ENCODE results near the gene DPYSL5. TPM values are rescaled to one million over a fixed set of nuclear protein-coding genes. Genes with fewer than 3 reads are reported as not detected.

DPYSL5 gene
- polyA plus RNA-seq, 1 donor from 2014 or later: 111 TPM

DNA sequence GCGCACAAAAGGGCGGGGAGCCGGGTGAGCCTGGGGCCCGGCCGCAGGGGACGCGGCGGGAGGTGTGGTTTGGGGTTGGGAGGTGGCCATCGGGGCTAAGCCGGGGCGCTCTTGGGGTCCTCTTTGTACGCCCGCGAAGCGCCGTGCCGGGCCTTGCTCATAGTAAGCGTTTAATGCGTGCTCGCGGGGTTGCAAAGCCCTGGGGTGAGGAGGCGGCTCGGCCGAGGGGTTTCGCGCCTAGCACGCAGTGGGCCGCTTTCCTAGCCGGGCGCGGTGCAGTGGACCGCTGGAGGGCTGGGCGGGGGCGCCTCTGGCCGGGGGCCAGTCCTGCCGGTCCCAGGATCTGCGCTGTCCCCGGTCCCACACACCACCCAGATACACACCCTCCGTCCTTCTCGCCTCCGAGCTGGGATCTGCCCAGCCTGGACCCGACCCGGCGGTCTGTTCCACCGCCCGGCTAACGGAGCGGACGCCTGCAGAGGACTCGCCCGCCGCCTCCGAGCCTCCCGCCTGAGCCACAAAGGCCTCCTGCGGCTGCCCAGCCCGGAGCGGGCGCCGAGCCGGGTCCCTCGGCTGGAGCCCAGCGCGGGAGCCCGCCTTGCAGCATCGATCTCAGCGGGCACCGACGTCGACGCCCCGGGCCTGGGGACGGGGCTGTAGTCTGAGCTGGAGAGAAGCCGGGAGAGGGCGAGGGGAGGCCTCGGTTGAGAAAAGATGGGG is 564 bp downstream of the DPYSL5 start:
- Histone ChIP-seq H3K79me2 (replicated peaks; ENCODE audit: insufficient read depth, low read length) (peaks cover 55% of the 10 kb centered on the region), H3K27me3 (ENCODE audit: insufficient read depth, low read depth, low read length) (no peaks in the 10 kb centered on the region), H3F3A (ENCODE audit: insufficient read depth, low read length, poor library complexity, severe bottlenecking) (peaks cover 4% of the 10 kb centered on the region), H3K4me3 (ENCODE audit: low read length) (peak overlapping the region; percentile 99), H3K27ac (ENCODE audit: low read length) (peak overlapping the region; percentile 94), H3K4me2 (ENCODE audit: low read length) (peak overlapping the region; percentile 19), H2AFZ (ENCODE audit: low read depth, low read length) (peak overlapping the region; percentile 51), H3K36me3 (ENCODE audit: insufficient read depth, low read length) (no peaks in the 10 kb centered on the region), H4K20me1 (ENCODE audit: insufficient read depth) (peaks cover 15% of the 10 kb centered on the region), H3K9ac (ENCODE audit: low read length) (peak overlapping the region; percentile 97), H3K9me2 (ENCODE audit: insufficient read depth, low read length) (no peaks in the 10 kb centered on the region), H3K9me3 (ENCODE audit: low read length) (no peaks in the 10 kb centered on the region)
- TF ChIP-seq MXI1 (conservative IDR thresholded peaks at IDR 0.05; ENCODE audit: poor library complexity, severe bottlenecking) (peak; percentile 16), EP300 (conservative IDR thresholded peaks at IDR 0.05; ENCODE audit: poor library complexity, severe bottlenecking) (no peak), EZH2 (IDR thresholded peaks at IDR 0.05; ENCODE audit: borderline replicate concordance, insufficient read depth, low read length, poor library complexity, severe bottlenecking) (no peak)
- TF ChIP-seq, protein P1, sequence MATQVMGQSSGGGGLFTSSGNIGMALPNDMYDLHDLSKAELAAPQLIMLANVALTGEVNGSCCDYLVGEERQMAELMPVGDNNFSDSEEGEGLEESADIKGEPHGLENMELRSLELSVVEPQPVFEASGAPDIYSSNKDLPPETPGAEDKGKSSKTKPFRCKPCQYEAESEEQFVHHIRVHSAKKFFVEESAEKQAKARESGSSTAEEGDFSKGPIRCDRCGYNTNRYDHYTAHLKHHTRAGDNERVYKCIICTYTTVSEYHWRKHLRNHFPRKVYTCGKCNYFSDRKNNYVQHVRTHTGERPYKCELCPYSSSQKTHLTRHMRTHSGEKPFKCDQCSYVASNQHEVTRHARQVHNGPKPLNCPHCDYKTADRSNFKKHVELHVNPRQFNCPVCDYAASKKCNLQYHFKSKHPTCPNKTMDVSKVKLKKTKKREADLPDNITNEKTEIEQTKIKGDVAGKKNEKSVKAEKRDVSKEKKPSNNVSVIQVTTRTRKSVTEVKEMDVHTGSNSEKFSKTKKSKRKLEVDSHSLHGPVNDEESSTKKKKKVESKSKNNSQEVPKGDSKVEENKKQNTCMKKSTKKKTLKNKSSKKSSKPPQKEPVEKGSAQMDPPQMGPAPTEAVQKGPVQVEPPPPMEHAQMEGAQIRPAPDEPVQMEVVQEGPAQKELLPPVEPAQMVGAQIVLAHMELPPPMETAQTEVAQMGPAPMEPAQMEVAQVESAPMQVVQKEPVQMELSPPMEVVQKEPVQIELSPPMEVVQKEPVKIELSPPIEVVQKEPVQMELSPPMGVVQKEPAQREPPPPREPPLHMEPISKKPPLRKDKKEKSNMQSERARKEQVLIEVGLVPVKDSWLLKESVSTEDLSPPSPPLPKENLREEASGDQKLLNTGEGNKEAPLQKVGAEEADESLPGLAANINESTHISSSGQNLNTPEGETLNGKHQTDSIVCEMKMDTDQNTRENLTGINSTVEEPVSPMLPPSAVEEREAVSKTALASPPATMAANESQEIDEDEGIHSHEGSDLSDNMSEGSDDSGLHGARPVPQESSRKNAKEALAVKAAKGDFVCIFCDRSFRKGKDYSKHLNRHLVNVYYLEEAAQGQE (IDR thresholded peaks at IDR 0.05; ENCODE audit: borderline replicate concordance): peak; percentile 57

DNA sequence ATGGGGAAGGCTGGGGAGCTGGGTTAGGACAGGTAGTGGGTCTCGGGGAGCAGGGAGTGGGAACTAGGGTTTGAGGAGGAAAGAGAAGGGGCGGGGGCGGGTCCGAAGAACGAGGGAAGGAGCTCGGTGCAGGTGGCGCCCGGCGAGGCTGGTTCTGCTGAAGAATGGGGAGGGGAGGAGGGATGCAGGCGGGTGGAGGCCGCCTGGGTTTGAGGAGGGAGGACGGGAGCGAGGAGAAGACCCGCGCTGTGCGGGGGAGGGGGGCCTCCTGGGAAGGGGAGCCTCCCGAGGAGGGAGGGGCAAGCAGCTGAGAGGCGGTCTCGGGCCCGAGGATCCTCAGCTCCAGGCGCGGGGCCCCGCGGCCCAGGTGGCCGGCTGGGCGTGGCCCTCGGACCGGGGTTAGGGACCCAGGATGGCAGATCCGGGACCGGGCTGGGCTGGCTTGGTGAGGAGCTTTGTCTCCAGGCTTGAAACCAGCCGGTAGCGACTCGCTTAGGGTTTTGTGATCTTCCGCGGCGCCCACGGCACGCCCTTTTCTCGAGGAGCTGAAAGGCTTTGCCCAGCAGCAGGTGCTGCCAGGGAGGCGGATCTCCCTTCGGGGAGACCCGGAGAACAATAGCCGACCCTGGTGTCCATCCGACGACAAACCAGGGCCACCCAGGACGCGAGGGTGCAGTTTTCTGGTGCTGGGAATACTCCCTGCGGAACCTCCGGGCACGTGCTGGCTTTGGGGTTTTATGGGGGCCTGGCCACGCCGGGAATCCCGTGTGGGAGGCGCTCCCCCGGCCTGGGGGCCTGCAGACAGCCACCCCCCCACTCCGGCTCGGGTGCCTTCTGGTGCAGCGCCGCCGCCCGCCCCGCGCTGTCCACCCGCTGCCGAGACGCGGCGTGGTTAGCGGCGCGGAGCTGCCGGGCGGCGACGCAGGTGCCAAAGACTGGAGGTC is 1.4 kb downstream of the DPYSL5 start:
- Histone ChIP-seq H3K4me3 (ENCODE audit: low read length) (peak overlapping the region; percentile 99), H3K9me3 (ENCODE audit: low read length) (no peaks in the 10 kb centered on the region), H3K9ac (ENCODE audit: low read length) (peak overlapping the region; percentile 97), H3K27ac (ENCODE audit: low read length) (peak overlapping the region; percentile 94), H3K4me2 (ENCODE audit: low read length) (peak overlapping the region; percentile 93), H3K36me3 (ENCODE audit: insufficient read depth, low read length) (no peaks in the 10 kb centered on the region), H3K27me3 (ENCODE audit: insufficient read depth, low read depth, low read length) (no peaks in the 10 kb centered on the region), H4K20me1 (ENCODE audit: insufficient read depth) (peaks cover 15% of the 10 kb centered on the region), H3K79me2 (replicated peaks; ENCODE audit: insufficient read depth, low read length) (peaks cover 63% of the 10 kb centered on the region), H2AFZ (ENCODE audit: low read depth, low read length) (peak overlapping the region; percentile 51), H3F3A (ENCODE audit: insufficient read depth, low read length, poor library complexity, severe bottlenecking) (peaks cover 4% of the 10 kb centered on the region), H3K9me2 (ENCODE audit: insufficient read depth, low read length) (no peaks in the 10 kb centered on the region)
- TF ChIP-seq, protein P2, sequence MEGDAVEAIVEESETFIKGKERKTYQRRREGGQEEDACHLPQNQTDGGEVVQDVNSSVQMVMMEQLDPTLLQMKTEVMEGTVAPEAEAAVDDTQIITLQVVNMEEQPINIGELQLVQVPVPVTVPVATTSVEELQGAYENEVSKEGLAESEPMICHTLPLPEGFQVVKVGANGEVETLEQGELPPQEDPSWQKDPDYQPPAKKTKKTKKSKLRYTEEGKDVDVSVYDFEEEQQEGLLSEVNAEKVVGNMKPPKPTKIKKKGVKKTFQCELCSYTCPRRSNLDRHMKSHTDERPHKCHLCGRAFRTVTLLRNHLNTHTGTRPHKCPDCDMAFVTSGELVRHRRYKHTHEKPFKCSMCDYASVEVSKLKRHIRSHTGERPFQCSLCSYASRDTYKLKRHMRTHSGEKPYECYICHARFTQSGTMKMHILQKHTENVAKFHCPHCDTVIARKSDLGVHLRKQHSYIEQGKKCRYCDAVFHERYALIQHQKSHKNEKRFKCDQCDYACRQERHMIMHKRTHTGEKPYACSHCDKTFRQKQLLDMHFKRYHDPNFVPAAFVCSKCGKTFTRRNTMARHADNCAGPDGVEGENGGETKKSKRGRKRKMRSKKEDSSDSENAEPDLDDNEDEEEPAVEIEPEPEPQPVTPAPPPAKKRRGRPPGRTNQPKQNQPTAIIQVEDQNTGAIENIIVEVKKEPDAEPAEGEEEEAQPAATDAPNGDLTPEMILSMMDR (IDR thresholded peaks at IDR 0.05; ENCODE audit: poor library complexity, severe bottlenecking): no peak
- TF ChIP-seq TAF1 (IDR thresholded peaks at IDR 0.05; ENCODE audit: low read depth) (peak; percentile 17), EZH2 (IDR thresholded peaks at IDR 0.05; ENCODE audit: borderline replicate concordance, insufficient read depth, low read length, poor library complexity, severe bottlenecking) (no peak), SMC3 (conservative IDR thresholded peaks at IDR 0.05; ENCODE audit: poor library complexity) (peak; percentile 14), RAD21 (conservative IDR thresholded peaks at IDR 0.05) (peak; percentile 18), EP300 (conservative IDR thresholded peaks at IDR 0.05; ENCODE audit: poor library complexity, severe bottlenecking) (no peak), MXI1 (conservative IDR thresholded peaks at IDR 0.05; ENCODE audit: poor library complexity, severe bottlenecking) (peak; percentile 85), POLR2AphosphoS5 (IDR thresholded peaks at IDR 0.05) (peak; percentile 87)
- TF ChIP-seq, protein P1 (IDR thresholded peaks at IDR 0.05; ENCODE audit: borderline replicate concordance): peak; percentile 9

All from neural cell (in vitro differentiated cells).